ENCODE results near the gene WDR72.
"Not testable (repeated sequence)": the region's sequence is repeated elsewhere in the genome, so short reads cannot be mapped to it uniquely, and the experiment has no call there.

WDR72 gene

DNA sequence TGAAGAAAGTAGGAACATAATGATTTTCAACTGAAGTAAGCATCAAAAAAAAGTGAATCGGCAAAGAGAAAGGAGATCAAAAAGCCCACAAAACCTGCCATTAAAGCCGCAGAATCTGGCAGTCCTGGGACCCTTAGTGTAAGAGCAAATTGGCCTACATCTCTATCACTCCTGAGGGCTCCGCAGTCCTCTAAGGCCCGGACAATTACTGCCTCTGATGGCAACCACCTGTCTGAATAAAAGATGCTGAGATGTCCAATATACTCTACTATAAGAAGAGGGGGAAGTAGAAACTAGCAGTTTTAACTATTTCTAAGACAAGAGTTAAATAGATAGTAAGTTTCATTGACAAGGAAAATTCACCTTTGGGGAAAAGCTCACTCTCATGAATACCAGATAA is 20.3 kb downstream of the WDR72 start:
- H3K9me3 Mint-ChIP-seq: no peaks in the 10 kb centered on the region
- H3K4me1 Mint-ChIP-seq: no peaks in the 10 kb centered on the region
- H3K27me3 Mint-ChIP-seq: peaks cover 2% of the 10 kb centered on the region
- no peaks in the 10 kb centered on the region for H3K36me3 Mint-ChIP-seq
- no peak overlapping the region for H3K27ac Mint-ChIP-seq
- no peak overlapping the region for H3K4me3 Mint-ChIP-seq

DNA sequence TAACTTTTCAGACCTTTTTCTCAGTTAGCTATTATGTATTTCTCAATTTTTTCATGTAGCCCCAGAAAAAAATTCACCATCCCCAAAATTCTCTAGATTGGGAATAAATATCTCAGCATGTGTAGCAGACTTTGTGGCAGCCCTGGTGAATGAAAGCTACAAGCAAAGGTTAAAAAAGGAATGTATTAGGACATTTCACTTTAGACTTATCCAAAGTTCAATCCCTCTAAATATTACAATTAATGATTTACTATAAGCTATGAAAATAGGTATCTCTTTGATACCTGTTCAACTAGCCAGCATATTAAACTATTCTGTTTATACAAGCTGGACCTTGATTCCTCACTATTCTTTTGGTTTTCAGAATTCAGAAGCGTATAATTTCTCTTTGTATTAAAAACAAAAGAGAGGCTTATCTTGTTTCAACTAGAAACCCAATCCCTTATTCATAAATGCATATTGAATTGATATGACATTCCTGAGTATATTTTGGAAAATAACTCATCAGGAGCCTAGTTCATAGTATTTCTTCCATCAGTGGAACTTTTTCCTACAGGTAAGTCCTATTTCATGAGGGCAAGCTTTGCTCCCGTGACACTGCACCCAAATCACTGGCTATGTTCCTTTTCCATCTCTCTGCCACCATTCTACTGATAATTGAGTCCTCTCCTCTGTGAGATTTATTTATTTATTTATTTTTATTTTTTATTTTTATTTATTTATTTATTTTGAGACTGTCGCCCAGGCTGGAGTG is 38.0 kb downstream of the WDR72 start:
- Mint-ChIP-seq H3K9me3 (no peaks in the 10 kb centered on the region), H3K27ac (no peak overlapping the region), H3K4me3 (no peak overlapping the region), H3K4me1 (no peaks in the 10 kb centered on the region), H3K36me3 (no peaks in the 10 kb centered on the region), H3K27me3 (peaks cover 4% of the 10 kb centered on the region)

DNA sequence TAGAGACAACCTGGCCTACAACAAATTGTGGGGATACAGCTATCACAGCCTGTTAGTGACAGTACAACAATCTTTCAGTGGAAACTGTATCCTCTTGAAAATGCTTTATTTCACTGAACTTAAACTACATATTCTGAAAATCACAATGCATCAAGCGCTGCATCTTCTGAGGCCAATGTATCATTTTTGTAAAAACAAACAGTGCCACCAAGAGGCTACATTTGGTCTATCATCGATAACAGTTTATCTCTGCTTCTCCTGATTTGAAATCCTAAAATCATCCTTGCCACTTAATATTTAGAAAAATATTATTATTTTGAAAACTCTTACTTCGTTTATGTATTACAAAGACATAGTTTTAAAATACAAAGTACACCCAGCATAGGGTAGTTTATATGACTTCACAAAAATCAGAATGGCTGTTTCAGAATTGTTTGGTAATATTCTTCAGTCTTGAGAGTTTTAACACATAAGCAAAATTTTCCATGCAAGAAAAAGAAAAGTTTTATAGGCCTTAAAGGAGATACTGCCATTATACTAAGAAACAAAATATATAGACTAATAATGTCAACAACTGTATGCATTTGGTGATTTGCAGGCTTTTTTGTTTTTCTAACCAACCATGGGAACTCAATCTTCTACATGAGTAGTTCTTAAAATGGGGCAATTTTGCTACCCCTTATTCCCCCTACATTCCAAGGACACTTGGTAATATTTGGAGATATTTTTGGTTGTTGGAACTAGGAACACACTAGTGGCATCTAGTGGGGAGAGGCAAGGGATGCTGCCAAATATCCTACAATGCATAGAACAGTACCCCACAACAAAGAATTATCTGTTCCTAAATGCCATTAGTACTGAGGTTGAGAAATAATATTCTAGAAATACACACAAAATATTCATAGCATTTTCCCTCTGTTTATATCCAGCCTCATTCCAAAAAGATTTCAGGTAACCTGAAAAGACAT is 42.3 kb downstream of the WDR72 start:
- no peaks in the 10 kb centered on the region for H3K36me3 Mint-ChIP-seq
- H3K4me1 Mint-ChIP-seq: no peaks in the 10 kb centered on the region
- H3K4me3 Mint-ChIP-seq: no peak overlapping the region
- H3K27me3 Mint-ChIP-seq: no peaks in the 10 kb centered on the region
- H3K27ac Mint-ChIP-seq: no peak overlapping the region
- H3K9me3 Mint-ChIP-seq: no peaks in the 10 kb centered on the region

DNA sequence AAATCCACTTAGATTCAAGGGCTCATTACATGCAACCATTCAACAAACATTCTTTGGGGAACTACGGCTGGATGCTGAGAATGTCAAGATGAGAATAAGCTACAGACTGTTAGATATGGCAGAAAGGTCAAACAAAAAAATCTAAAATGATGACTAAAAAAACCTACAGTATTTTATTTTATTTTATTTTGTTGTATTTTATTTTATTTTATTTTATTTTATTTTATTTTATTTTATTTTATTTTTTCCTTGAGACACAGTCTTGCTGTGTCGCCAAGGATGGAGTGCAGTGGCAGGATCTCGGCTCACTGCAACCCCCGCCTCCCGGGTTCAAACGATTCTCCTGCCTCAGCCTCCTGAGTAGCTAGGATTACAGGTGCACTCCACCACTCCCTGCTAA is 46.2 kb downstream of the WDR72 start:
- no peak overlapping the region for H3K27ac Mint-ChIP-seq
- H3K4me3 Mint-ChIP-seq: no peak overlapping the region
- no peaks in the 10 kb centered on the region for H3K4me1 Mint-ChIP-seq
- H3K36me3 Mint-ChIP-seq: no peaks in the 10 kb centered on the region
- H3K27me3 Mint-ChIP-seq: no peaks in the 10 kb centered on the region
- no peaks in the 10 kb centered on the region for H3K9me3 Mint-ChIP-seq

DNA sequence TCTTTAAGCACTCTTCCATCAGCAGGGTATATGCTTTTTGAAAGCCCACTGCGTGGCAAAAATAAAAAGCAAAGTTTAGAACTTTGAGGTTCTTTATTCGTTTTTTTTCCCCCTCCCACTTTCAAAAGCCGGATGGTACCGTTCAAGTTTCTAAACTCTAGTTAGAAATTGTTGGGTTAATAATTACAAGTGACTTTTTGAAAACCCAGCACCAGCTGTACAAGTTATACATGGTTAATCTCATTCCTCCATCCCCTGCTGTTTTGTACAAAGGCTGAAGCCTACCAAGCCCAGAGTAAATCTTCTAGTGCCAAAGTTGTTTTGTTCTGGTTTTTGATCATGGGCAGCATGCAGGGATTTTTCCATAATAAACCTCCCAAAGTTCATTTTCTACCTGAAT is 48.6 kb downstream of the WDR72 start:
- no peak overlapping the region for H3K4me3 Mint-ChIP-seq
- H3K27me3 Mint-ChIP-seq: peaks cover 3% of the 10 kb centered on the region
- H3K9me3 Mint-ChIP-seq: no peaks in the 10 kb centered on the region
- no peaks in the 10 kb centered on the region for H3K4me1 Mint-ChIP-seq
- no peak overlapping the region for H3K27ac Mint-ChIP-seq
- no peaks in the 10 kb centered on the region for H3K36me3 Mint-ChIP-seq

DNA sequence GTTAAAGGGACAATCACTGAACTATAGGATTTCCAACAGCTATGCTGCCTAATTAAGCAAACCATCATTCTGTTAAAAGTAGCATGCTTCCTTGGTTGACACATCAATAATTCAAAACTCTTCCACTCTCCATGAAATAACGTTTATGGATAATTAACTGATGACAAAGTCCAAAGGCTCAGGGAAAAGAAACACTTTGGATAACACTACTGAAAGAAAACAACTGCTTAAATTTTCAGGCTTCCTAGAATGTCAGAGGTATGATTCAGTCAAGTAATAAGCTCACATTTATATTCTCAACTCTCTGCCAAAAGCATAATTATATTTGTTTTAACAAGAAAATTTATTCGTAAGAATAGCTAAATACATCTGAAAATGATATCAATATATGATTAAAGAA is 49.6 kb downstream of the WDR72 start:
- Mint-ChIP-seq H3K27me3 (peaks cover 3% of the 10 kb centered on the region), H3K4me3 (no peak overlapping the region), H3K9me3 (no peaks in the 10 kb centered on the region), H3K36me3 (no peaks in the 10 kb centered on the region), H3K27ac (no peak overlapping the region), H3K4me1 (no peaks in the 10 kb centered on the region)

DNA sequence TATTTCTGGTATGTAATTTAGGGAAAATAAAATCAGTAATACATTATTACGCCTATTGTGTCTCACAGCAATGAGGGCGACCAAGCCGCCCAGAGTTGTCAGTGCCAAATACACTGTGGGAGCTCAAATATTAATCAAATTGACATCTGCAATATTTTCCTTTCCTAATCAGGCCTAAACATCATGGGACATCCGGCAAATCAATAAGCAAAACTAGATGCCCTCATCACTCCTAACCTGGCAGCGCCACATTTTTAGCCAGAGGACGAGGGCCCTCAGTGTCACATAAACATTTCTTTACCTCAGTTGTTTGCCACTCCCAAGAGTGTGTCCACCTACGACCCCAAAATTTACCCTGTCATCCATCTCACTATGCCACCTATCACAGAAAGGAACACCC is 64.1 kb downstream of the WDR72 start:
- H3K4me1 Mint-ChIP-seq: no peaks in the 10 kb centered on the region
- H3K27me3 Mint-ChIP-seq: peaks cover 2% of the 10 kb centered on the region
- H3K36me3 Mint-ChIP-seq: no peaks in the 10 kb centered on the region
- H3K4me3 Mint-ChIP-seq: no peak overlapping the region
- H3K27ac Mint-ChIP-seq: no peak overlapping the region
- H3K9me3 Mint-ChIP-seq: peaks cover 2% of the 10 kb centered on the region

DNA sequence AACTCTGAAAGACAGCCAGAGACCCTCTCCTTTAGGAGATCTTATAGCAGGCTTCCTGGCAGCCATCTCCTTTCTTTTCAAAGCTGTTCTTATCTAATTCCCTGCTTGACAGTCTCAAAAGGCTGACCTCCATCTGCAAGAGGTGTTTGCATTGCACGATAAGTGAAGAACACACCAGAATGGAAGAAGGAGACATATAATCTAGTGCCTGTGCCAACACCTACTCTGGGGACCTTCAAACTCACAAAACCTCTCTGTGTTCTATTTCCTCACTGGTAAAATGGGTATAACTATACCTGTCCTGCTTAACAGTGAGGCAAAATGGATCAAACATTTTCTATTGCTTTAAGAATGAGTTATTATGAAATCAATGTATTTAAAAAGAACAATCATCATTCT is 65.0 kb downstream of the WDR72 start:
- no peak overlapping the region for H3K27ac Mint-ChIP-seq
- H3K4me3 Mint-ChIP-seq: no peak overlapping the region
- H3K27me3 Mint-ChIP-seq: peaks cover 2% of the 10 kb centered on the region
- peaks cover 5% of the 10 kb centered on the region for H3K9me3 Mint-ChIP-seq
- no peaks in the 10 kb centered on the region for H3K4me1 Mint-ChIP-seq
- no peaks in the 10 kb centered on the region for H3K36me3 Mint-ChIP-seq

DNA sequence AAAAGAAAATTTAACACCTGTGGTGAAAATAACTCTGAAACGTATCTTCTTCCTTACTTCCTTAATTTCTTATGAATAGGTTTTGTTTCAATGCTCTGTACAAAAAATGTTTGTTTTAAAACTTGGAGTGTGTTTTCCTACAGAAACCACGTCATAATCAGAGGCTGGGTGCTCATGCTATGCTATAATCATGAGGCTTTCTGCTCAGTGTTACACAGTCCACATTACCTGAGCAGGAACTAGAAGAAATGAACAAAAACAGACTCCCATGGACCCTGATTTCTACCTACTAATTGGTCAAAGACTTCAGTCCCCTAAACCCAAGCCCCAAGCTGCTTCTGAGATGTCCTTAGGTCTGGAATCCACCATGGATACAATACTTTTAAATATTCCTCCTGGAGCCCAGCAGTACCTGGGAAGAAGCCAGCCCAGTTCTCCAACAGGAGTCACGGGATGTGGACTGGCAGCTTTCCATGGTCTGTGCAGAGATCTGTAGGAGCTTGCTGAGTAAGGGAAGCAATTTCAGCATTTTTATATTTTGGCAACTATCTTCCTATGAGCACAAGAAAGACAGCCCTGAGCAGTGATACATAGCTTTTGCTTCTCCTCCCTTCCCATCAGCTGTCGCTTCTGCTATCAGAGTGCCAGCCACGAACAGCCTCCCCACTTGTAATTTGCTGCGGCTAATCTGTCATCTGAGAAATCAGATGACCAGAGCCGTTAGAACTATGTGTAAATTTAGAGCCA is 65.6 kb downstream of the WDR72 start:
- H3K27ac Mint-ChIP-seq: no peak overlapping the region
- peaks cover 2% of the 10 kb centered on the region for H3K27me3 Mint-ChIP-seq
- no peak overlapping the region for H3K4me3 Mint-ChIP-seq
- peaks cover 5% of the 10 kb centered on the region for H3K9me3 Mint-ChIP-seq
- H3K36me3 Mint-ChIP-seq: no peaks in the 10 kb centered on the region
- no peaks in the 10 kb centered on the region for H3K4me1 Mint-ChIP-seq

DNA sequence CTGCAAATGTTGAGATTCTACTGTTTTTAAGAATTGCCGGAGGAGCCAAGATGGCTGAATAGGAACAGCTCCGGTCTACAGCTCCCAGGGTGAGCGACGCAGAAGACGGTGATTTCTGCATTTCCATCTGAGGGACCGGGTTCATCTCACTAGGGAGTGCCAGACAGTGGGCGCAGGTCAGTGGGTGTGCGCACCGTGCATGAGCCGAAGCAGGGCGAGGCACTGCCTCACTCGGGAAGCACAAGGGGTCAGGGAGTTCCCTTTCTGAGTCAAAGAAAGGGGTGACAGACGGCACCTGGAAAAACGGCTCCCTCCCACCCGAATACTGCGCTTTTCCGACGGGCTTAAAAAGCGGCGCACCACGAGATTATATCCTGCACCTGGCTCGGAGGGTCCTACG is 75.3 kb downstream of the WDR72 start:
- not testable (repeated sequence) for H3K27ac Mint-ChIP-seq, H3K4me1 Mint-ChIP-seq, H3K4me3 Mint-ChIP-seq, H3K36me3 Mint-ChIP-seq, H3K9me3 Mint-ChIP-seq, H3K27me3 Mint-ChIP-seq

DNA sequence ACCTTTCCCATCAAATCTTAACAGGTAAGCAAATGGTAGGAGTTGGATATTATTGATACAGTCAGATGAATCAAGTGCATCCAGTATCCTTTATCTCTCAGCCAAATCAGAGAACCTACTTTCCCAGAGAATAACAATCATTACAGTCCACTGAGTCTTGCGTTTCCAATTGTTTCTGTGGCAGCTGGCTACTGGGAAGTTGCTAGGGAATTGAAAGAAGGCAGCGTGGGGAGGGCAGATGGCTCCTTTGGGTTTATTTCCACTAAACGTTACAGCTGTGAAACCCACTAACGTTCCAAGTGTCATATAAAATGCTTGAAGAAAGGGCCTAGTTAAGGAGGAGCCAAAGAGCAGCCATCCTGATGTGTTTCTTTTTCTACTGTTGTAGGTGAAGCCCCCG is 78.4 kb downstream of the WDR72 start:
- Mint-ChIP-seq H3K27ac (no peak overlapping the region), H3K4me3 (no peak overlapping the region), H3K27me3 (peaks cover 8% of the 10 kb centered on the region), H3K36me3 (no peaks in the 10 kb centered on the region), H3K9me3 (peaks cover 4% of the 10 kb centered on the region), H3K4me1 (no peaks in the 10 kb centered on the region)

DNA sequence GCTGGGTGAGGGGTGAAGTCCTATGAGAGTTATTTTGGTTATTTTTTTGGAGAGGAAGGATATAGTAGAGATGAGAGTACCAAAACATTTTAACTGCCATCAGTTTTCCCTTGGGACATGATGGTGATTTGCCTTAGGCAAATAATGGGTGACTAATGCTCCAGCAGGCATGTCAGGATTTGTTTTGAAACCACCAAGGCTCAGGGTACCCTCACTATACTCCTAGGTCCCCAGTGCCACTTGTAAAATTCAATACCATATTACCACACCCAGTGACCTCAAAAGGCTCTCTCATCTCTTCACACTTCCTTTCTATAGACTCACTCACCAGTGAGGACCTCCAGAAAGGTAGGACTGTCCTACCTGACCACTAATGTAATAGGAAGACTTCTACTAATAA is 83.6 kb downstream of the WDR72 start:
- H3K9me3 Mint-ChIP-seq: peaks cover 4% of the 10 kb centered on the region
- peak overlapping the region; percentile 26 for H3K27ac Mint-ChIP-seq
- no peaks in the 10 kb centered on the region for H3K4me1 Mint-ChIP-seq
- no peak overlapping the region for H3K4me3 Mint-ChIP-seq
- peaks cover 6% of the 10 kb centered on the region for H3K27me3 Mint-ChIP-seq
- no peaks in the 10 kb centered on the region for H3K36me3 Mint-ChIP-seq

DNA sequence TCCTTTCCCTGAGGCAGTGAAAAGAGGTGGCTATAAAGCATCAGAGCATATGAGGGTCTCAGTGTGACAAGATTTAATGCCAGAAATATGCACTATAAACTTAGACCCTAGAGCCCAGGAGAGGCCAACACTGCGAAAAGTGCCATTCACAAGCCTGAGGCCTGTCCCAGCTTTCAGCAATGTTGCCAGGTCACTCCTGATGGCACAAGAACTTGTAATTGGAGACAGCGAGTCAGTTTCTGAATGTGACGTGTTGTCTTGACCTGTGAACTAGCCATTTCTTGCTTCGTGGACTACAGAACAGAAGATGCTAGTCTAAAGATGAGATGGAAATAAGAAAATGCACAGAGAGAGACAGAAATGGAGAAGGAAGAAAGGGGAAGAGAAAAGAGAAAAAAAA is 87.9 kb downstream of the WDR72 start:
- no peak overlapping the region for H3K4me3 Mint-ChIP-seq
- no peaks in the 10 kb centered on the region for H3K9me3 Mint-ChIP-seq
- H3K36me3 Mint-ChIP-seq: no peaks in the 10 kb centered on the region
- no peaks in the 10 kb centered on the region for H3K4me1 Mint-ChIP-seq
- H3K27ac Mint-ChIP-seq: no peak overlapping the region
- H3K27me3 Mint-ChIP-seq: peaks cover 1% of the 10 kb centered on the region

DNA sequence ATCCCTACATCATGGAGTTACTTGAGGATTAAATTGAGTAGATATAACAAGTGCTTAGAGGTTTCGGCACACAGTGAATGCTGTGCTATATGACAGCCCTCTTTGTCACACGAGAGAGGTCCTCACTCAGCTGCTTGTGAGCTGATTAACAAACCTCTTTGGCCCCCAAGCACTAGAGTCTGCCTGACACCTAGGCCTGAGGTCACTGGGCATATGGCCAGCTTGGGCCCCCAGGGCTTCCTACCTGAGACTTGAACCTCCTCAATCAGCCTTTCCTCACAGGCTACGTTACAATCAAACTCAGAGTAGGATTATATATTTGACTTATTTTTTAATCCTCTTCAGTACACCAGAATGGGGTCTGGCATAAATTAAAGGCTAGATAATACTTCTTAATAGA is 88.8 kb downstream of the WDR72 start:
- Mint-ChIP-seq H3K36me3 (no peaks in the 10 kb centered on the region), H3K4me1 (no peaks in the 10 kb centered on the region), H3K9me3 (no peaks in the 10 kb centered on the region), H3K27me3 (peaks cover 1% of the 10 kb centered on the region), H3K27ac (no peak overlapping the region), H3K4me3 (no peak overlapping the region)

DNA sequence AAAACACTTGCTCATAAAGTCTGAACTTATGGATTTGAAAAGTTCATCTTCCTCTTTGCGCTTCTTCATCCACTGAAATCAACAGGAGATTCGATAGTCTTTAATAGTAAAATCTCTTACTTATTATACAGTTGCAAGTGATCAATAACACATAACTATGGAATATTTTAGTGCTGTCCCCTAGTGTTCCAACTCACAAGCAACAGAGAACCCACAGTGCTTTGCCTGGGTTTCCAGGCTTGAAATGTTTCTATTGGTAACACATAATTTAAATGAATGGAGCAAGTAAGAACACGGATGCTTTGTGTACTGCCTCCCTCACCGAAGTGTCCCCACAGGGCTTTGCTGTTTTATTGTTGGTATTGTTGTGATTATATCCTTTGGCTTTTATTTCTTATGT is 93.5 kb downstream of the WDR72 start:
- no peaks in the 10 kb centered on the region for H3K36me3 Mint-ChIP-seq
- no peaks in the 10 kb centered on the region for H3K9me3 Mint-ChIP-seq
- peaks cover 1% of the 10 kb centered on the region for H3K27me3 Mint-ChIP-seq
- no peak overlapping the region for H3K27ac Mint-ChIP-seq
- no peak overlapping the region for H3K4me3 Mint-ChIP-seq
- no peaks in the 10 kb centered on the region for H3K4me1 Mint-ChIP-seq
